NCI-H2081 (cell line): ENCODE measurements around the gene ASTL.

Experiments used
- DNase-seq, 2 experiments: peaks; one replicate each; lab custom pipeline; 2025; lab: John Stamatoyannopoulos, UW

The ASTL gene

GRCh38 chr2:96159084-96159830 lies 21.0 kb upstream of the ASTL start:
- DNase-seq: no peak

GRCh38 chr2:96158554-96158940 lies 20.2 kb upstream of the ASTL start:
- no peak for DNase-seq

- DNase-seq: no peak
These were observed 19.6 kb upstream of the ASTL start for GRCh38 chr2:96157649-96158553.

- DNase-seq: no peak
These were observed 18.8 kb upstream of the ASTL start for GRCh38 chr2:96156926-96157648.

GRCh38 chr2:96156011-96156820 lies 17.9 kb upstream of the ASTL start:
- no peak for DNase-seq

- no peak for DNase-seq
These were observed 16.4 kb upstream of the ASTL start for GRCh38 chr2:96154506-96155380.

- DNase-seq: no peak
These were observed 15.7 kb upstream of the ASTL start for GRCh38 chr2:96153991-96154431.

GRCh38 chr2:96153291-96153713 lies 15.0 kb upstream of the ASTL start:
- no peak for DNase-seq

GRCh38 chr2:96152304-96153161 lies 14.2 kb upstream of the ASTL start:
- no peak for DNase-seq

GRCh38 chr2:96151595-96152303 lies 13.4 kb upstream of the ASTL start:
- no peak for DNase-seq

GRCh38 chr2:96150791-96151594 lies 12.7 kb upstream of the ASTL start:
- DNase-seq: no peak

- no peak for DNase-seq
These were observed 11.8 kb upstream of the ASTL start for GRCh38 chr2:96150007-96150640.

- DNase-seq: peak; percentile 53 to 76
These were observed 10.3 kb upstream of the ASTL start for GRCh38 chr2:96148410-96149217.

- DNase-seq: no peak
These were observed 9.4 kb upstream of the ASTL start for GRCh38 chr2:96147593-96148201.

- peak in 1 of 2 experiments; percentile 33 for DNase-seq
These were observed 8.7 kb upstream of the ASTL start for GRCh38 chr2:96146881-96147592.
